HCT116 (cell line): ENCODE results near the gene DIO3. TPM values are rescaled to one million over a fixed set of nuclear protein-coding genes. Genes with fewer than 3 reads are reported as not detected.

Experiments
- ATAC-seq: fragments of 200-7000 bp; cut with Tn5 transposase; 2 replicates; pipeline ENCODE4 v1.9.1; 2020; ENCODE audit warnings: mild to moderate bottlenecking, moderate library complexity
- BruUV-seq: library from RNA; stranded (reverse); fragments of 400-500 nt; replicated peaks from 2 replicates; lab custom pipeline; 2021; lab: Mats Ljungman, UMichigan
- CTCF ChIA-PET: fragments of 300-600 bp; sonication (Branson Sonifier 250); formaldehyde crosslinking; loops from one replicate; lab custom pipeline; 2021; ENCODE audit warnings: antibody characterized with exemption; lab: Charles Lee
- POLR2A ChIA-PET: fragments of 300-600, 350-600 bp; sonication (Branson Sonifier 250); formaldehyde crosslinking; loops from one replicate; lab custom pipeline; 2021; ENCODE audit warnings: antibody characterized with exemption; lab: Charles Lee
- RAD21 ChIA-PET, 2 experiments: fragments of 300-600 bp; sonication (Branson Sonifier 250); formaldehyde crosslinking; loops; one replicate each; lab custom pipeline; 2023; ENCODE audit warnings: low total read pairs in 2 of 2; ENCODE audit not compliant: uncharacterized antibody in 2 of 2, unreplicated experiment in 2 of 2, low non-redundant PET in 1 of 2; lab: Charles Lee
- DNase-seq: peaks from one replicate; pipeline ENCODE4 v3.0.0-alpha.2; 2010; ENCODE audit warnings: low read depth, low spot score
- H2AFZ ChIP-seq: fragments of 200-600 bp; shearing (Covaris generic), sonication (generic); 2 replicates; pipeline ENCODE4 v1.6.1; 2017; ENCODE audit warnings: low read depth, mixed run types, mixed read lengths, antibody characterized with exemption, low read length; ENCODE audit not compliant: poor library complexity, severe bottlenecking
- H3K27ac ChIP-seq: 2 replicates; pipeline ENCODE4 v1.5.1; 2012; ENCODE audit warnings: low read depth, low read length
- H3K27me3 ChIP-seq: fragments of 200-600 bp; sonication (generic); 2 replicates; pipeline ENCODE4 v1.6.1; 2016; ENCODE audit warnings: mixed run types, low read length, mixed read lengths; ENCODE audit not compliant: insufficient read depth
- H3K36me3 ChIP-seq, 2 experiments: fragments of 200-500 bp in 1 of 2; fragments of 200-600 bp in 1 of 2; sonication (Bioruptor generic) in 1 of 2; sonication (generic) in 1 of 2; 2 replicates each; pipeline versions ENCODE4 v1.5.1 to v1.6.1; 2014 to 2016; ENCODE audit warnings: low read length in 2 of 2, inconsistent platforms in 1 of 2, mixed read lengths in 1 of 2, mixed run types in 1 of 2; ENCODE audit not compliant: insufficient read depth in 2 of 2, control insufficient read depth in 1 of 2
- H3K4me1 ChIP-seq, 2 experiments: fragments of 200-600 bp in 1 of 2; sonication (generic) in 1 of 2; 2 replicates each; pipeline versions ENCODE4 v1.5.1 to v1.6.1; 2012 to 2017; ENCODE audit warnings: low read length in 2 of 2, inconsistent platforms in 1 of 2, mild to moderate bottlenecking in 1 of 2, mixed read lengths in 1 of 2, mixed run types in 1 of 2, moderate library complexity in 1 of 2; ENCODE audit not compliant: insufficient read depth in 2 of 2, control insufficient read depth in 1 of 2
- H3K4me2 ChIP-seq: fragments of 200-600 bp; sonication (generic); 2 replicates; pipeline ENCODE4 v1.6.1; 2017; ENCODE audit warnings: mixed run types, low read length, mixed read lengths
- H3K4me3 ChIP-seq, 2 experiments: fragments of 200-600 bp in 1 of 2; sonication (generic) in 1 of 2; replicated peaks in 1 of 2; 2 replicates each; pipeline ENCODE4 v1.5.1; 2011 to 2016; ENCODE audit warnings: low read length in 2 of 2, control low read depth in 1 of 2, low read depth in 1 of 2, mild to moderate bottlenecking in 1 of 2, mixed read lengths in 1 of 2, mixed run types in 1 of 2
- H3K79me2 ChIP-seq: fragments of 200-600 bp; sonication (generic); 2 replicates; pipeline ENCODE4 v1.6.1; 2017; ENCODE audit warnings: mild to moderate bottlenecking, mixed run types, low read length, moderate library complexity, mixed read lengths; ENCODE audit not compliant: insufficient read depth
- H3K9ac ChIP-seq: fragments of 200-600 bp; sonication (generic); 2 replicates; pipeline ENCODE4 v1.6.1; 2016; ENCODE audit warnings: low read length, mixed read lengths
- H3K9me2 ChIP-seq: fragments of 200-600 bp; sonication (generic), shearing (Covaris generic); 2 replicates; pipeline ENCODE4 v1.6.1; 2017; ENCODE audit warnings: mixed run types, mild to moderate bottlenecking, moderate library complexity; ENCODE audit not compliant: insufficient read depth
- H3K9me3 ChIP-seq, 2 experiments: fragments of 200-500 bp in 1 of 2; fragments of 200-600 bp in 1 of 2; sonication (Bioruptor generic) in 1 of 2; sonication (generic) in 1 of 2; 2 replicates each; pipeline ENCODE4 v1.6.1; 2014 to 2017; ENCODE audit warnings: low read length in 2 of 2, mixed read lengths in 2 of 2, inconsistent platforms in 1 of 2, low read depth in 1 of 2, mild to moderate bottlenecking in 1 of 2, mixed run types in 1 of 2, moderate library complexity in 1 of 2; ENCODE audit not compliant: control insufficient read depth in 1 of 2, insufficient read depth in 1 of 2
- H4K20me1 ChIP-seq: fragments of 200-600 bp; sonication (generic), shearing (Covaris generic); 2 replicates; pipeline ENCODE4 v1.6.1; 2017; ENCODE audit warnings: mixed run types, mild to moderate bottlenecking, moderate library complexity; ENCODE audit not compliant: insufficient read depth
- ATF3 ChIP-seq: IDR thresholded peaks from 2 replicates; pipeline ENCODE4 v1.6.1; 2012
- CEBPB ChIP-seq: IDR thresholded peaks from 2 replicates; pipeline ENCODE4 v1.6.1; 2012; ENCODE audit warnings: low read depth
- EGR1 ChIP-seq: IDR thresholded peaks from 2 replicates; pipeline ENCODE4 v1.6.1; 2012; ENCODE audit warnings: low read depth
- EZH2phosphoT487 ChIP-seq: fragments of 200-600 bp; IDR thresholded peaks from 2 replicates; pipeline ENCODE4 v1.6.1; 2018; ENCODE audit warnings: antibody characterized with exemption, borderline replicate concordance
- FOSL1 ChIP-seq: IDR thresholded peaks from 2 replicates; pipeline ENCODE4 v1.6.1; 2012; ENCODE audit warnings: low read depth
- MAX ChIP-seq: IDR thresholded peaks from 2 replicates; pipeline ENCODE4 v1.6.1; 2012
- POLR2AphosphoS5 ChIP-seq: IDR thresholded peaks from 2 replicates; pipeline ENCODE4 v1.6.1; 2011; ENCODE audit warnings: mild to moderate bottlenecking, low read depth, low read length, moderate library complexity
- RAD21 ChIP-seq: IDR thresholded peaks from 2 replicates; pipeline ENCODE4 v1.6.1; 2012; ENCODE audit warnings: low read depth, mild to moderate bottlenecking
- SIN3A ChIP-seq: IDR thresholded peaks from 2 replicates; pipeline ENCODE4 v1.6.1; 2012; ENCODE audit warnings: low read depth
- SP1 ChIP-seq: IDR thresholded peaks from 2 replicates; pipeline ENCODE4 v1.6.1; 2012; ENCODE audit warnings: low read depth
- TCF7L2 ChIP-seq: IDR thresholded peaks from 2 replicates; pipeline ENCODE4 v1.7.0; 2011; ENCODE audit warnings: borderline replicate concordance, inconsistent platforms; ENCODE audit not compliant: insufficient read depth, insufficient read length; ENCODE audit errors: extremely low read depth
- ZBTB33 ChIP-seq: IDR thresholded peaks from 2 replicates; pipeline ENCODE4 v1.6.1; 2011; ENCODE audit warnings: mild to moderate bottlenecking, low read length, moderate library complexity; ENCODE audit not compliant: insufficient replicate concordance; ENCODE audit errors: extremely low read depth
- ZFX ChIP-seq: fragments of 450-650 bp; IDR thresholded peaks from 2 replicates; pipeline ENCODE4 v1.6.1; 2017
- ZNF274 ChIP-seq: fragments of 200-500 bp; sonication (Bioruptor generic); IDR thresholded peaks from 2 replicates; pipeline ENCODE4 v1.6.1; 2014; ENCODE audit warnings: mild to moderate bottlenecking, low read depth, low read length, inconsistent platforms
- intact Hi-C: fragments of 100-400 bp; cut with micrococcal nuclease; formaldehyde crosslinking; loops from 2 replicates; pipeline ENCODE4 v1.10.0; 2022
- total RNA-seq: library from RNA; stranded (reverse); gene quantifications from one replicate; pipeline ENCODE4 v1.2.1, GENCODE V29; 2021; ENCODE audit not compliant: unreplicated experiment

DIO3 gene
- total RNA-seq, 1 experiment from 2014 or later = 0.34 TPM

GRCh38 chr14:101512376-101512695 lies 49.0 kb upstream of the DIO3 start:
- intact Hi-C loops = no loop called here
- H3K4me1 ChIP-seq = no peaks in the 10 kb centered on the region
- POLR2A ChIA-PET = no interaction called here
- no peaks in the 10 kb centered on the region for H3K79me2 ChIP-seq
- no TSS peak for BruUV-seq
- H3K27ac ChIP-seq = no peak overlapping the region
- no peak overlapping the region for H3K4me3 ChIP-seq
- no peak for DNase-seq
- RAD21 ChIA-PET = no interaction called here
- H3K36me3 ChIP-seq = no peaks in the 10 kb centered on the region
- no peak overlapping the region for H3K4me2 ChIP-seq
- ATAC-seq = no peak
- H3K9ac ChIP-seq = no peak overlapping the region
- TF ChIP-seq ZFX (no peak), FOSL1 (no peak), ZNF274 (no peak), SP1 (no peak), POLR2AphosphoS5 (no peak), EZH2phosphoT487 (no peak), MAX (no peak), EGR1 (no peak), RAD21 (no peak), ATF3 (no peak), SIN3A (no peak), ZBTB33 (no peak), CEBPB (no peak), TCF7L2 (no peak)
- H3K9me3 ChIP-seq = peaks cover 0 to 6% of the 10 kb centered on the region in 2 experiments; a peak in 1 of 4 replicates
- no peaks in the 10 kb centered on the region for H3K27me3 ChIP-seq
- CTCF ChIA-PET = no interaction called here
- H4K20me1 ChIP-seq = no peaks in the 10 kb centered on the region
- H2AFZ ChIP-seq = no peak overlapping the region
- no peaks in the 10 kb centered on the region for H3K9me2 ChIP-seq
